Adipocyte (in vitro differentiated cells): ENCODE measurements around the gene C15orf62.

Experiments used
- DNase-seq: peaks from one replicate; pipeline ENCODE4 v3.0.0-alpha.2; 2015; ENCODE audit warnings: low read depth
- H3K27me3 ChIP-seq: replicated peaks from 2 replicates; pipeline ENCODE4 v1.7.0; 2013; ENCODE audit warnings: mild to moderate bottlenecking, low read length, moderate library complexity; ENCODE audit not compliant: control insufficient read depth, insufficient read depth
- H3K36me3 ChIP-seq: 2 replicates; pipeline ENCODE4 v1.7.0; 2013; ENCODE audit warnings: low read length, mild to moderate bottlenecking, moderate library complexity; ENCODE audit not compliant: control insufficient read depth, insufficient read depth, severe bottlenecking
- H3K4me1 ChIP-seq: 2 replicates; pipeline ENCODE4 v1.7.0; 2013; ENCODE audit warnings: mild to moderate bottlenecking, low read length, moderate library complexity; ENCODE audit not compliant: control insufficient read depth, insufficient read depth
- H3K4me3 ChIP-seq: 2 replicates; pipeline ENCODE4 v1.7.0; 2013; ENCODE audit warnings: mild to moderate bottlenecking, low read length, moderate library complexity
- H3K9ac ChIP-seq: 2 replicates; pipeline ENCODE4 v1.7.0; 2013; ENCODE audit warnings: mild to moderate bottlenecking, low read length, moderate library complexity
- H3K9me3 ChIP-seq: 2 replicates; pipeline ENCODE4 v1.7.0; 2013; ENCODE audit warnings: mild to moderate bottlenecking, low read length, moderate library complexity; ENCODE audit not compliant: control insufficient read depth

Gene C15orf62

DNA sequence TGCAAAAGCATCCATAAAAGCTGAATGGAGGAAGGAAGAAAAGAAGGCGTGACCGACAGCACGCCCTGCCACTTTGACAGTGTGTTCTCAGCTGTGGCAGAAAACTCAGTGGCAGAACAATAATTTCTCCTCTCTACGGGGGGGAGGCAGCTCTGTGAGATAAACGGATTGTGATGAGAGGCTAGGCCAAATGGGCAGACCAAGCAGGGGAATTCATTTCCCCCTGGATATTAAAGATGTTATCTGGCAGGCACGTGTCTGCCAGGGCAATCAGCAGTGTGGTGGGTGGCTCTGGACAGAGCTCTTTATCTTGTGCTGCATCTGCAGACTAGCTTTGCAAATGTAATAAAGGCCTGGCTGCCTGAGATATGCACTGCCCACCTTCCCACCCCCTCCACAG lies 12.8 kb upstream of the C15orf62 start:
- Histone ChIP-seq H3K9ac (no peak overlapping the region), H3K27me3 (peaks cover 3% of the 10 kb centered on the region), H3K4me3 (no peak overlapping the region), H3K9me3 (no peaks in the 10 kb centered on the region), H3K36me3 (peaks cover 2% of the 10 kb centered on the region), H3K4me1 (peaks cover 10% of the 10 kb centered on the region)
- DNase-seq: no peak

DNA sequence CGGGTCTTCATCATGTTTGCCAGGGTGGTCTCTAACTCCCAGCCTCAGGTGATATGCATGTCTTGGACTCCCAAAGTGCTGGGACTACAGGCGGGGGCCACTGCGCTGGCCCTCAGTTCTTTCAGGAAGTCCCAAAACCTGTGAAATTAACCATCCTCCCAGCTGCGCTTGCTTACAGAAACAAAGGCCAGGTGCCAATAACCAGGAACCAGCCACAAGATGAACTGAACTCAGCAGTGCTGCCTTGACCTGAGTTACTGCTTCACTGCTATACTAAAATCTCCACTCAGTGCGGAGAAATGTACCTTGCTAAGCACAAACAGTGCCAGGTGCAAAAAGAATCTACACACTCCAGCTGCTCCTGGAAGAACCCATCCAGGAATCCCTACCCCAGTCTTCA lies 9.8 kb upstream of the C15orf62 start:
- Histone ChIP-seq H3K36me3 (no peaks in the 10 kb centered on the region), H3K4me3 (no peak overlapping the region), H3K27me3 (peaks cover 3% of the 10 kb centered on the region), H3K4me1 (peaks cover 21% of the 10 kb centered on the region), H3K9me3 (no peaks in the 10 kb centered on the region), H3K9ac (no peak overlapping the region)
- DNase-seq: no peak

DNA sequence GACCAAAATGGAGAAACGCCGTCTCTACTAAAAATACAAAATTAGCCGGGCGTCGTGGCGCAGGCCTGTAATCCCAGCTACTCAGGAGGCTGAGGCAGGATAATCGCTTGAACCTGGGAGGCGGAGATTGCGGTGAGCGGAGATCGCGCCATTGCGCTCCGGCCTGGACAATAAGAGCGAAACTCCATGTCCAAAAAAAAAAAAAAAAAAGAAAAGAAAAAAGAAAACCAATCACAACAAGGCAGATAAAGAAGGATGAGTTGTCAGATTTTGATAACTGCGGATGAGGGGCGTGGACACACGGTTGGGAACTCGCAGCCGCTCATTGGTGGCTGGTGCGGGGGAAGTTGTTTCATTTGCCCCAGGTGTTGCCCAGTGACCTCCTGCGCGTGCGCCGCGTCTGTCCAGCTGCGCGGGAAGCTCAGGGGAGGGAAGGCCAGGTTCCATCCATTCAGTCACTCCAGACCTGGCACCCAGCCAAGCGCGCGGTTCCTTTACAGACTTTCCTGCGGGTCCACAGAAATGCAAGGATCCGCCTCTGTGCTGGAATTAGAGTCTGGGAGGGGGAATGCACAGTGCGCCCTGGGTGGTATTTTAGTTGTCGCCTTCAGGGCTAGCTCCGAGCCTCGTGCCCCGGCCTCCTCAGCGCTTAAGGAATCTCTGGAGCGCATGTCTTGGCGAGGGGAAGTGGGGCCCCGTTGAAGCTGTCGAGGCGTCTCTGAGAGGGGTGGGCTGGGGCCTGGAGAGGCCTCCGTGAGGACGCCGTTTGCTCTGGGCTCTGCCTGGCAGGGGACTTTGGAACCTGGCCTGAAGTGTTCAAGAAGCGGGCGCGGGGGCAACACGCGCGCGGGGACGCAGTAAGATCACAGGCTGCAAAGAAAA lies 6.6 kb upstream of the C15orf62 start:
- Histone ChIP-seq H3K4me1 (peaks cover 45% of the 10 kb centered on the region), H3K9me3 (no peaks in the 10 kb centered on the region), H3K27me3 (peaks cover 3% of the 10 kb centered on the region), H3K4me3 (peak overlapping the region; percentile 82), H3K9ac (peak overlapping the region; percentile 79), H3K36me3 (peaks cover 6% of the 10 kb centered on the region)
- peak; percentile 64 for DNase-seq

GRCh38 chr15:40763801-40764628 lies 5.8 kb upstream of the C15orf62 start, which contains the start of gene GCHFR:
Gene GCHFR, plus strand, starts transcription at chr15:40764068. Its CDS starts 113 bp downstream, at chr15:40764181.
- Histone ChIP-seq H3K27me3 (peaks cover 3% of the 10 kb centered on the region), H3K36me3 (peaks cover 6% of the 10 kb centered on the region), H3K4me3 (peak within 1 kb of the TSS; percentile 82), H3K9ac (peak within 1 kb of the TSS; percentile 79), H3K4me1 (peaks cover 45% of the 10 kb centered on the region), H3K9me3 (no peaks in the 10 kb centered on the region)
- DNase-seq: peak; percentile 81

DNA sequence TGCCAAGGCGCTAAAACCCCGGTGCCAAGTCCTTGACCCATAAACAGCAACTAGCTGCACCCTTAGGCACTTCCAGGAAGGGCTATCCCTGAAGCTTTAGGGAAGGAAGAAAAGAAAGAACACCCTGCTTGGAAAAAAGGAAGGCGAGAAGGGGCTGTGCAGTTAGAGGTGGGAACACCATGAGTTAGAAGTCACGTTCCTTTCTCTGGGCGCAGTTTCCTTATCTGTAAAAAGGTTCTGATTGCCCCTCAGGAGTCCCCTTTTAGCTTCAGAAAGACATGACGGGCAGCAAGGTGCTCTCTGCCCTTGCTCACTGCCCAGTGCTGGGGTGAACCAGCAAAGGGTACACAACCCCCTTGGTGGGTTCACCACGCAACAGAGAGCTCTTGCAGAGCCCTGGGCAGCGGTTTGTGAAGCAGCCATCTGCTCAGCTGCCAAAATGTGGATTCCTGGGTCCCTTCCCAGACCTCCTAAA lies 5.1 kb upstream of the C15orf62 start:
- DNase-seq: no peak
- H3K27me3 ChIP-seq: peaks cover 3% of the 10 kb centered on the region
- H3K9me3 ChIP-seq: no peaks in the 10 kb centered on the region
- H3K4me3 ChIP-seq: peak overlapping the region; percentile 82
- peaks cover 6% of the 10 kb centered on the region for H3K36me3 ChIP-seq
- H3K9ac ChIP-seq: peak overlapping the region; percentile 79
- peaks cover 45% of the 10 kb centered on the region for H3K4me1 ChIP-seq

GRCh38 chr15:40766194-40766815 lies 3.5 kb upstream of the C15orf62 start:
- DNase-seq: peak; percentile 28
- no peak overlapping the region for H3K4me3 ChIP-seq
- no peaks in the 10 kb centered on the region for H3K9me3 ChIP-seq
- peaks cover 6% of the 10 kb centered on the region for H3K36me3 ChIP-seq
- H3K27me3 ChIP-seq: no peaks in the 10 kb centered on the region
- H3K9ac ChIP-seq: no peak overlapping the region
- H3K4me1 ChIP-seq: peaks cover 54% of the 10 kb centered on the region

DNA sequence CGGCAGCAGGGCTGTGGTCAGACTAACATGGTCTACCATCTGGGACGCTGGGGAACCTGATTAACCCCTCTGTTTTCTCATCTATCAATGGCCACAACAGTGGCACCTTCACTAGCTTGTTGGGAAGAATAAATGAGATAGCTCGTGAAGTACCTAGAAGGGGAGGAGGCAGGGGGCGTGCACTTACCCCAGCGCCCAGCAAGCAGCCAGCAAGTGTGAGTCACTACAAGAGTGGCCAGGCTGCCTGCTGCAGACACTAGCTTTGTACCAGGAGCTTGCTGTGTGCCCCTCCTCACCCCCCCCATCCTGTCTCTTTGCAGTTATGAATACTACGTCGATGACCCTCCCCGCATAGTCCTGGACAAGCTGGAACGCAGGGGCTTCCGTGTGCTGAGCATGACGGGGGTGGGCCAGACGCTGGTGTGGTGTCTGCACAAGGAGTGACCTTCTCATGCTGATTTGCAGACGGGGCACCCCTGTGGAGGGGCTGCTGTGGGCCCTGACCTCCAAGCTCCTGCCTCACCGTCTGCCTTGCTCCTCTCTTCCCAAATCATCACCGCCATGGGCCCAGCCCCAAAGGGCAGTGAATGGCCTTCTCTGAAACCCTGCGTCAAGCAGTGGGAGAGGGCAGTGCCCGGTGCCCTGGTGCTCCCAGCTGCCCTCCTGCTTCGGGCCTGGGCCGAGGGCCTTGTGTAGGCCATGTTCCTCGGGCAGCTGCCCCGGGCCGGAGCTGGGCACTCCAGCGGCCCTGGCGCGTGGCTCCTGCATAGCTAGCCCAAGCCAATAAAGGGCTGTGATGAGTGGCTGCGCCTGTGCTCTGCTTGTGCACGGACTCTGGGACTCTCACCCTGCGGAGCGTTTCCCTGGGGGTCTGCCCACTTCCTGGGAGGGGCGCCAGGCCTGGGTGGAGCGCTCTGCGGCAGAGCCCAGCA lies 2.6 kb upstream of the C15orf62 start:
- H3K9me3 ChIP-seq: no peaks in the 10 kb centered on the region
- no peak overlapping the region for H3K9ac ChIP-seq
- H3K27me3 ChIP-seq: no peaks in the 10 kb centered on the region
- peaks cover 6% of the 10 kb centered on the region for H3K36me3 ChIP-seq
- peaks cover 57% of the 10 kb centered on the region for H3K4me1 ChIP-seq
- no peak overlapping the region for H3K4me3 ChIP-seq
- DNase-seq: no peak

- peaks cover 60% of the 10 kb centered on the region for H3K4me1 ChIP-seq
- H3K9me3 ChIP-seq: no peaks in the 10 kb centered on the region
Measured at GRCh38 chr15:40767838-40768500, 1.8 kb upstream of the C15orf62 start.

GRCh38 chr15:40768521-40769273 lies 1.1 kb upstream of the C15orf62 start:
- H3K4me1 ChIP-seq: peaks cover 52% of the 10 kb centered on the region
- no peaks in the 10 kb centered on the region for H3K9me3 ChIP-seq
- no peak overlapping the region for H3K4me3 ChIP-seq
- H3K27me3 ChIP-seq: no peaks in the 10 kb centered on the region
- no peak overlapping the region for H3K9ac ChIP-seq
- DNase-seq: no peak
- H3K36me3 ChIP-seq: peaks cover 18% of the 10 kb centered on the region

More at GRCh38 chr15:40767838-40768500, 1.8 kb upstream of the C15orf62 start:
- peaks cover 11% of the 10 kb centered on the region for H3K36me3 ChIP-seq
- no peaks in the 10 kb centered on the region for H3K27me3 ChIP-seq
- no peak overlapping the region for H3K4me3 ChIP-seq
- DNase-seq: no peak
- no peak overlapping the region for H3K9ac ChIP-seq
